HG03558 (cell line): ENCODE data around the gene BNIP2.
"Not testable (repeated sequence)": the region's sequence is repeated elsewhere in the genome, so short reads cannot be mapped to it uniquely, and the experiment has no call there.

Experiments
- ATAC-seq: cut with Tn5 transposase; IDR thresholded peaks from one replicate; pipeline ENCODE4 v1.9.1; 2021; ENCODE audit warnings: moderate number of reproducible peaks; ENCODE audit not compliant: unreplicated experiment; ENCODE audit errors: extremely low read depth

The BNIP2 gene

GRCh38 chr15:59688782-59689625 is at the start of gene BNIP2:
Gene BNIP2 (minus strand): TSS chr15:59689320. CDS start chr15:59682457, 6,863 bp downstream.
- peak; percentile 36 for ATAC-seq

GRCh38 chr15:59738676-59739075 is 49.6 kb upstream of the BNIP2 start:
- ATAC-seq = no peak

- ATAC-seq = no peak
Observed at GRCh38 chr15:59736181-59736580, 47.1 kb upstream of the BNIP2 start.

GRCh38 chr15:59725151-59725486 is 36.0 kb upstream of the BNIP2 start:
- no peak for ATAC-seq

GRCh38 chr15:59723687-59724346 is 34.7 kb upstream of the BNIP2 start:
- ATAC-seq = no peak

GRCh38 chr15:59722476-59722875 is 33.4 kb upstream of the BNIP2 start:
- ATAC-seq = no peak

- no peak for ATAC-seq
Observed at GRCh38 chr15:59722037-59722436, 32.9 kb upstream of the BNIP2 start.

GRCh38 chr15:59721411-59721810 is 32.3 kb upstream of the BNIP2 start:
- ATAC-seq = no peak

GRCh38 chr15:59713177-59713576 is 24.1 kb upstream of the BNIP2 start:
- ATAC-seq = no peak

GRCh38 chr15:59711451-59712243 is 22.5 kb upstream of the BNIP2 start:
- no peak for ATAC-seq

GRCh38 chr15:59707619-59708018 is 18.5 kb upstream of the BNIP2 start:
- ATAC-seq = no peak

GRCh38 chr15:59703979-59704796 is 15.1 kb upstream of the BNIP2 start:
- no peak for ATAC-seq

GRCh38 chr15:59702351-59702750 is 13.2 kb upstream of the BNIP2 start:
- ATAC-seq = no peak

- ATAC-seq = no peak
Observed at GRCh38 chr15:59701880-59702279, 12.8 kb upstream of the BNIP2 start.

- ATAC-seq = no peak
Observed at GRCh38 chr15:59699810-59700431, 10.8 kb upstream of the BNIP2 start.

- not testable (repeated sequence) for ATAC-seq
Observed at GRCh38 chr15:59698065-59698464, 8.9 kb upstream of the BNIP2 start.

GRCh38 chr15:59696332-59696731 is 7.2 kb upstream of the BNIP2 start:
- no peak for ATAC-seq

- no peak for ATAC-seq
Observed at GRCh38 chr15:59694779-59695178, 5.7 kb upstream of the BNIP2 start.

- ATAC-seq = no peak
Observed at GRCh38 chr15:59691194-59691805, 2.2 kb upstream of the BNIP2 start.
